ENCODE results near the gene APBA2. TPM values are rescaled to one million over a fixed set of nuclear protein-coding genes. Genes with fewer than 3 reads are reported as not detected.

The APBA2 gene
- total and polyA plus RNA-seq, 7 donors: 0.06 to 0.36 (median 0.08) TPM; not detected in 2

DNA sequence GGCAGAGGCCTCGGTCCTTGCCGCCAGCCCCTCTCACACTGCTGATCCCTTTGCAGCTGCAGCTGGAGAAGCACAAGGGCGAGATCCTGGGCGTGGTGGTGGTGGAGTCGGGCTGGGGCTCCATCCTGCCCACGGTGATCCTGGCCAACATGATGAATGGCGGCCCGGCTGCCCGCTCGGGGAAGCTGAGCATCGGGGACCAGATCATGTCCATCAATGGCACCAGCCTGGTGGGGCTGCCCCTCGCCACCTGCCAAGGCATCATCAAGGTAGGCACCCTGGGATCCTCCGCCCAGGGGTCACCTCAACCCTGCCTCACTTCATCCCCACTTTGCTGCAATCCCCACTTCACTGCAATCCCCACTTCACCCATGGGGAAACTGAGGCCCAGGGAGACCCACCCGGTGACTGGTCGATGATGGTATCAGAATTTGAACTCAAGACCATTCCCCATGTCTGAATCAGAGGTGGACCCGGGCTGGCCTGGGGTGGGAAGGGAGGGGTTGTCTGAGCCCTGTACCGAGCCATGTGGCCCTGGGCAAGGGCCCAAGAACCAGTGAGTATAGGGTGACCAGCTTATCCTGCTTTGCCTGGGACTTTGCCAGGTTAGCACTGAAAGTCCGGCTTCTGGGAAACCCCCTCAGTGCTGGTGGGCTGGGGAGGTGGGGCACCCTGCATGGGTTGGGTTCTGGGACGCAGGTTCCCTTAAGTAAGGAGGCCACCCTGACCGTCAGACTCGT lies 220.9 kb downstream of the APBA2 start:
- H3K4me1 ChIP-seq: no peaks in the 10 kb centered on the region
- TF ChIP-seq, protein P1, sequence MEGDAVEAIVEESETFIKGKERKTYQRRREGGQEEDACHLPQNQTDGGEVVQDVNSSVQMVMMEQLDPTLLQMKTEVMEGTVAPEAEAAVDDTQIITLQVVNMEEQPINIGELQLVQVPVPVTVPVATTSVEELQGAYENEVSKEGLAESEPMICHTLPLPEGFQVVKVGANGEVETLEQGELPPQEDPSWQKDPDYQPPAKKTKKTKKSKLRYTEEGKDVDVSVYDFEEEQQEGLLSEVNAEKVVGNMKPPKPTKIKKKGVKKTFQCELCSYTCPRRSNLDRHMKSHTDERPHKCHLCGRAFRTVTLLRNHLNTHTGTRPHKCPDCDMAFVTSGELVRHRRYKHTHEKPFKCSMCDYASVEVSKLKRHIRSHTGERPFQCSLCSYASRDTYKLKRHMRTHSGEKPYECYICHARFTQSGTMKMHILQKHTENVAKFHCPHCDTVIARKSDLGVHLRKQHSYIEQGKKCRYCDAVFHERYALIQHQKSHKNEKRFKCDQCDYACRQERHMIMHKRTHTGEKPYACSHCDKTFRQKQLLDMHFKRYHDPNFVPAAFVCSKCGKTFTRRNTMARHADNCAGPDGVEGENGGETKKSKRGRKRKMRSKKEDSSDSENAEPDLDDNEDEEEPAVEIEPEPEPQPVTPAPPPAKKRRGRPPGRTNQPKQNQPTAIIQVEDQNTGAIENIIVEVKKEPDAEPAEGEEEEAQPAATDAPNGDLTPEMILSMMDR (IDR thresholded peaks at IDR 0.05): no peak
- ATAC-seq (no peak), DNase-seq (peak in 1 of 2 donors; percentile 34)
- H3K27me3 ChIP-seq (ENCODE audit: insufficient read depth in 3 of 3, low read length in 2 of 3): peaks cover 0 to 15% (median 6%) of the 10 kb centered on the region in 3 donors
- H3K27ac ChIP-seq: no peak overlapping the region
- H3K9me3 ChIP-seq: no peaks in the 10 kb centered on the region
- no peaks in the 10 kb centered on the region for H3K36me3 ChIP-seq (ENCODE audit: insufficient read depth in 1 of 2, low read depth in 1 of 2)
- intact Hi-C loops (cut with DNase I): no loop called here
- no peak overlapping the region for H3K4me3 ChIP-seq
- 74 to 79% (median 77%) methylated on average over 21 of the region's 21 CpGs for WGBS, 3 donors

DNA sequence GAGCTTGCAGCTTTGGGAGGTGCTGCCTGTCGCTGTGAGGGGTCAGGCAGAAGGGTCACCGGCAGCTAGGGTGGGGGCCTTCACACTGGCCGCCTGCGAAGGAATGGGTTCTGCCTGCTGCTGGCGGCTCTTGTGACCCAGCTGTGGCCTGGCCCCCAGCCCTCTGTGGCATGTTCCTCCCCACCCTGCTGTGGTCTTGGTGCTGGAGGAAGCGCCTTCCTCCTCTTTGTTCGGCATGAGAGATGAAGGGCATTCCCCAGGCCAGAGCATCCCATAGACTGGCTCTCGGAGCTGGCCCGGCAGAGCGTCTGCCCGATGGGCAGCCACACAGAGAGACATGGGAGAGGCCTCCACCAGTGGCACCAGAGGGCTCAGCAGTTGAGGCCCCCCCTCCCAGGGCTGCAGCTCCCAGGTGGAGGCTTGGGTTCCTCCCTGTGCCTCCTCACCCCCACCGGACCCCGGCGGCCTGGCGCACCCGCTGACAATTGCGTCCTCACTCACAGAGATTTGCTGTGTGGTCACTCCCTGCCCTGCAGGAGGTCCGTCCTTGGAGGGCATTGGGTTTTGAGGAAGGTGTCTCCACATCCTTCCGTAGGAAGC lies 221.6 kb downstream of the APBA2 start:
- 79 to 93% (median 80%) methylated on average over 18 to 19 of the region's 19 CpGs for WGBS, 3 donors
- no peak overlapping the region for H3K4me3 ChIP-seq
- intact Hi-C loops (cut with DNase I): no loop called here
- peaks cover 0 to 18% (median 6%) of the 10 kb centered on the region in 3 donors for H3K27me3 ChIP-seq (ENCODE audit: insufficient read depth in 3 of 3, low read length in 2 of 3)
- DNase-seq (peak in 1 of 2 donors; percentile 38), ATAC-seq (no peak)
- H3K4me1 ChIP-seq: no peaks in the 10 kb centered on the region
- H3K9me3 ChIP-seq: no peaks in the 10 kb centered on the region
- H3K36me3 ChIP-seq (ENCODE audit: insufficient read depth in 1 of 2, low read depth in 1 of 2): no peaks in the 10 kb centered on the region
- TF ChIP-seq, protein P1 (IDR thresholded peaks at IDR 0.05): no peak
- H3K27ac ChIP-seq: no peak overlapping the region

DNA sequence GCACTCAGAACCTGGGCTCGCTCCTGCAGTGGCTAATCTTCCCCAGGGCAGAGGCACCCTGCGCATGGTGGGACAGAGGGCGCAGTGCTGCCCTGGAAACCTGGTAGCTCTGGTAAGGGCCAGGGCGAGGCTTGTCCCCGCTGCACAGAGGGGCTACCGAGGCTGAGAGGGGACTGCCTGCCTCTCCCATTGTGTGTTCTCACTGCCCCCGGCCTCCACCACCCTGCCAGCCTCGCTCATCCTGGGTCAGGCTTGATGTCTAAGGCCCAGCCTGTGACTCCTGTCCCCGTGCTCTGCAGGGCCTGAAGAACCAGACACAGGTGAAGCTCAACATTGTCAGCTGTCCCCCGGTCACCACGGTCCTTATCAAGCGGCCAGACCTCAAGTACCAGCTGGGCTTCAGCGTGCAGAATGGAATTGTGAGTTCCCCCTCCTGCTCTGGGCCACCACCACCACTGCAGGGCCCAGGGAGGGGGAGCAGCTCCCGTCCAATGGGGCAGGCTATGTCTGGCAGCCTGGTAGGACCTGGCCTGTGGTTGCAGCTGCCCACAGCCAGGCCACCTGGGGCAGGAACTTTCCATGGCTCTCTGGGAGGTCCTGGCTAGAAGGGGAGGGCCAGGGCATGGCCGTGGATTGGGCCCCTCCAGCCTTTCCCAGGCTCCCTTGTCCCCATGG lies 222.3 kb downstream of the APBA2 start:
- Histone ChIP-seq H3K4me3 (no peak overlapping the region), H3K36me3 (ENCODE audit: insufficient read depth in 1 of 2, low read depth in 1 of 2) (no peaks in the 10 kb centered on the region), H3K27ac (no peak overlapping the region), H3K9me3 (no peaks in the 10 kb centered on the region), H3K27me3 (ENCODE audit: insufficient read depth in 3 of 3, low read length in 2 of 3) (peaks cover 0 to 18% (median 5%) of the 10 kb centered on the region in 3 donors), H3K4me1 (no peaks in the 10 kb centered on the region)
- WGBS, 3 donors: 76 to 84% (median 78%) methylated on average over 14 to 15 of the region's 15 CpGs
- intact Hi-C loops (cut with DNase I): no loop called here
- no peak for ATAC-seq
- TF ChIP-seq, protein P1 (IDR thresholded peaks at IDR 0.05): no peak
- peak in 1 of 2 donors; percentile 31 for DNase-seq

DNA sequence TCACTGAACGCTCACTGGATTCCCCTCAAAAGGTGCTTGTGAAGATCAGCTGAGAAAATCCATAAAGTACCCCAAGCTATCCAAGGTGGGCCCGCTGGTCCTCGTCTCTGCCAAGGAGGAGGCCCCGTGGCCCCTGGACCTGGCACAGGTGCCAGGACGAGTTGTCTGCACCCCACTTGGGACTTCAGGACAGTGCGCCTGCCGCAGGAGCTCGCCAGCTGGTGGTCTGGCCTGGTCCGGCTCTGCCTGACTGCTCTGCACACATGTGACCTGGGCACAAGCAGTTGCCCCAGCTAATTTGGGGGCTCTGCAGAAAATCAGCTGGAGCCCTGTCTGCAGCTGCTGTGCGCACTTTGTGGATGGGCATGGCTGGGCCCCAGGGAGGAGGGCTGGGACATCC lies 224.0 kb downstream of the APBA2 start:
- Histone ChIP-seq H3K27me3 (ENCODE audit: insufficient read depth in 3 of 3, low read length in 2 of 3) (peaks cover 0 to 11% (median 4%) of the 10 kb centered on the region in 3 donors), H3K27ac (no peak overlapping the region), H3K36me3 (ENCODE audit: insufficient read depth in 1 of 2, low read depth in 1 of 2) (no peaks in the 10 kb centered on the region), H3K9me3 (no peaks in the 10 kb centered on the region), H3K4me1 (no peaks in the 10 kb centered on the region), H3K4me3 (no peak overlapping the region)
- intact Hi-C loops (cut with DNase I): no loop called here
- TF ChIP-seq, protein P1 (IDR thresholded peaks at IDR 0.05): no peak
- DNase-seq (no peak), ATAC-seq (no peak)
- 82 to 90% (median 86%) methylated on average over 10 of the region's 10 CpGs for WGBS, 3 donors

Data from psoas muscle (tissue), 8 donors.